Sigmoid colon (tissue), 4 donors: ENCODE results near the gene ANKRD44.

ENCODE experiments used
- CTCF ChIP-seq, 4 experiments: fragments of 450-650 bp in 3 of 4; fragments of 200-600 bp in 1 of 4; IDR thresholded peaks; one replicate each; pipeline ENCODE4 v1.5.1; 2016 to 2019; ENCODE audit warnings: antibody characterized with exemption in 4 of 4, mild to moderate bottlenecking in 3 of 4, moderate library complexity in 2 of 4
- EP300 ChIP-seq, 4 donors: sonication (generic); formaldehyde crosslinking; IDR thresholded peaks; one replicate each; pipeline ENCODE4 v1.6.1; 2017; ENCODE audit warnings: antibody characterized with exemption in 4 of 4
- POLR2A ChIP-seq, 2 donors: fragments of 450-650 bp; IDR thresholded peaks; one replicate each; pipeline ENCODE4 v1.6.1; 2016; ENCODE audit warnings: antibody characterized with exemption in 2 of 2, mild to moderate bottlenecking in 2 of 2, moderate library complexity in 2 of 2
- POLR2AphosphoS5 ChIP-seq, 4 donors: sonication (generic); formaldehyde crosslinking; IDR thresholded peaks; one replicate each; pipeline ENCODE4 v1.6.1; 2017; ENCODE audit warnings: antibody characterized with exemption in 4 of 4

DNA sequence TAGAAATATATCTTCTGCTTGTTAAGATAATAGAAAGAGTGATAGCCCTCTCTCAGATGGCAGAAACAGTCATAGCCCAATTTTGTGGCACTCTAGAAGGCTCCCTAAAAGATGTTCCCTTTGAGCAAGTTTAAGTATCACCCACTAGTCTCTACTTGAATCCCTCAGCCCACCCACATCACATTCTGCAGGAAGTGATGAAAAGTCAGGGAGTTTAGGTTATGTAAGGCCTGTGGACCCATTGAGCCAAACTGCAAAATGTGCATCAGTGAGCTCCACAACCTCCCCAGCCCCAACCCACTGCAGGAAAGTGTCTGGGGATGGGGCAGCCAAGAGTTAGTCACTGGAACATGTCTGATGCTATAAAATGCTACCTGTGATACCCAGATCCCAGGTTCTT is 25.6 kb downstream of the ANKRD44 start:
- TF ChIP-seq POLR2AphosphoS5 (IDR thresholded peaks at IDR 0.05) (no peak), CTCF (IDR thresholded peaks at IDR 0.05) (no peak), EP300 (IDR thresholded peaks at IDR 0.05) (no peak), POLR2A (IDR thresholded peaks at IDR 0.05) (no peak)
